ENCODE results near the gene MELTF. TPM values are rescaled to one million over a fixed set of nuclear protein-coding genes. Genes with fewer than 3 reads are reported as not detected.

Gene MELTF
- total and polyA plus RNA-seq, 2 of the 13 experiments (the other 11 are each of a cell fraction or from before 2014, with no cell fraction given), result 3.2 to 7.5 TPM

GRCh38 chr3:196969134-196969659 is 60.4 kb downstream of the MELTF start (continued):
- TF ChIP-seq ZNF710 (CRISPR knock-in tag; IDR thresholded peaks at IDR 0.05; ENCODE audit: borderline replicate concordance), result 0 out of 2 replicates have a peak, but pooled peaks have one; percentile 36
- peak; percentile 76 for TF ChIP-seq AGO2 (optimal IDR thresholded peaks at IDR 0.05; ENCODE audit: low read depth, low read length)
- peak; percentile 59; the same call in 1 of the 2 replicates for TF ChIP-seq HIVEP1 (CRISPR knock-in tag; IDR thresholded peaks at IDR 0.05)
- no peak for TF ChIP-seq E2F5 (CRISPR knock-in tag; conservative IDR thresholded peaks at IDR 0.05)

DNA sequence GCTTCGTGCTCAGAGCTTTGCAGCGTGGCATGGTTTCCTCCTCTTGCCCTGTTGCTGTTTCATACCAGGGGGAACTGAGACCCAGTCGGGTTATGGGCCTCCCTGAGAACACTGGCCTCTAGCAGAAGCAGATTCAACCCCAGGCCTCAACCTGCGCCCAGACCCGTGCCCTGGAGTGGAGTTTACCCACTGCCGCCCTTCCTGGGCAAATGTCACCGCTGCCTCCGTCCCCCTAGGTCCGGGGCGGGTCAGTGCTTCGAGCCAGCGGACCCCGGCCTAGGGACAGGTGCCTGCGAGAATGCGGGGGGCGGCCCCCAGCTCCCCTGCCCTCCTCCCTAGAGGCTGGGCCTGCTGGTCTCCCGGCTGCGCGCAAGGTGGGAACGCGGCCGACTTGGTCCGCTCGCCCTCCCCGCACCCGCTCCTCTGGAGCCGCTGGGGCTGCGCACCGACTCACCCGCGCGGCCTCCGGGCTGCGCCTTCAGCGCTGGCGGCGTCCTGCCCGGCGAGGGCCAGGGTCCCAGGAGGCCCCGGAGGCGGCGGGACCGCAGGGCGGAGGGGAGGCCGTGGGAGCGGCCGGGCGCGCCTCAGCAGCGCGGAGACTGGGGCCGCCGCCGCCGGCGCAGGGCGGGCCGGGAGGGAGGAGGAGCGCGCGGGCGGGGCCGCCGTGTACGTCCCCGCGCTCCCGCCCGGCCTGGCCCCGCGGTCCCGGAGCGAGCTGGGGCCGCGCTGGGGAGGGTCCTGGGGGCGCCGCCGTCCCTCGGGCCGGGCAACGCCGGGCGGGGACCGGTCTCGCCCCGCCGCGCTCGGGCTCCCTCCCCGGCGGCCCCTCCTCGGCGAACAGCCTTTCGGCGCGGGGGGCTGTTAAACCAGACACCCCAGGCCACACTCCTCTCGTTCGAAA is 61.1 kb downstream of the MELTF start, which contains the start of gene PIGZ:
Gene PIGZ (minus strand): TSS at position 601 of the 901 bp plus-strand sequence. CDS start 16,802 bp downstream, outside the sequence.
- in situ Hi-C loops (cut with HindIII; ENCODE audit: extremely low pct_ligation_motif_present, low pct_unique_long_range_greater_than_20kb) (no loop called here), intact Hi-C loops (cut with micrococcal nuclease; ENCODE audit: unreplicated experiment) (loop anchor here (1.0 kb wide), 1 partner anchor 130 kb away; no protein-coding TSS in a partner anchor)
- Histone ChIP-seq H3K9ac (ENCODE audit: insufficient read depth, low read depth, low read length) (peak within 1 kb of the TSS; percentile 89), H4K20me1 (ENCODE audit: insufficient read depth, low read length) (no peaks in the 10 kb centered on the region), H3K4me2 (ENCODE audit: low read depth, low read length) (peak within 1 kb of the TSS; percentile 85), H3K4me1 (ENCODE audit: insufficient read depth, low read length) (peaks cover 67% of the 10 kb centered on the region), H3K9me3 (ENCODE audit: low read length) (no peaks in the 10 kb centered on the region), H3K79me2 (ENCODE audit: insufficient read depth, low read length) (peaks cover 43% of the 10 kb centered on the region), H3K27me3 (ENCODE audit: control insufficient read depth in 1 of 2, insufficient read depth in 2 of 2, low read length in 2 of 2) (no peaks in the 10 kb centered on the region), H3K27ac (ENCODE audit: extremely low read length, insufficient read depth, low read length) (peak within 1 kb of the TSS; percentile 79), H3K36me3 (replicated peaks in 1 of 2; ENCODE audit: control insufficient read depth in 1 of 2, insufficient read depth in 2 of 2, low read length in 2 of 2) (peaks cover 6 to 25% of the 10 kb centered on the region in 2 experiments), H2AFZ (ENCODE audit: low read length) (no peak within 1 kb of the TSS), H3K4me3 (replicated peaks in 1 of 3; ENCODE audit: insufficient read depth in 1 of 3, low read depth in 2 of 3, low read length in 3 of 3) (peak within 1 kb of the TSS; percentile 61 to 82 (median 78))
- peak; percentile 65 for ATAC-seq
- FAIRE-seq, result no peak
- DNase-seq (ENCODE audit: low spot score), result no peak
- ChIA-PET CTCF (ENCODE audit: low intra/inter-chr PET ratio, low total read pairs) (interaction anchor here (0.7 to 2.2 kb wide), 3 partner anchors 20 to 359 kb away, joined by 3 to 15 read pairs (median 5); no protein-coding TSS in a partner anchor), POLR2A (interaction anchor here (0.6 to 0.8 kb wide), 2 partner anchors 27 to 129 kb away, joined by 3 to 4 read pairs; partner anchors contain the start of gene NCBP2)
- BruUV-seq (replicated peaks), result no TSS peak
- WGBS (ENCODE audit: low lambda C conversion rate), result 7% methylated on average over 21 of the region's 98 CpGs
- TF ChIP-seq, protein P1, sequence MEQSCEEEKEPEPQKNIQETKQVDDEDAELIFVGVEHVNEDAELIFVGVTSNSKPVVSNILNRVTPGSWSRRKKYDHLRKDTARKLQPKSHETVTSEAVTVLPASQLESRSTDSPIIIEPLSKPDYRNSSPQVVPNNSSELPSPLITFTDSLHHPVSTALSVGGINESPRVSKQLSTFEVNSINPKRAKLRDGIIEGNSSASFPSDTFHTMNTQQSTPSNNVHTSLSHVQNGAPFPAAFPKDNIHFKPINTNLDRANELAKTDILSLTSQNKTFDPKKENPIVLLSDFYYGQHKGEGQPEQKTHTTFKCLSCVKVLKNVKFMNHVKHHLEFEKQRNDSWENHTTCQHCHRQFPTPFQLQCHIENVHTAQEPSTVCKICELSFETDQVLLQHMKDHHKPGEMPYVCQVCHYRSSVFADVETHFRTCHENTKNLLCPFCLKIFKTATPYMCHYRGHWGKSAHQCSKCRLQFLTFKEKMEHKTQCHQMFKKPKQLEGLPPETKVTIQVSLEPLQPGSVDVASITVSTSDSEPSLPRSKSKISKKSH (CRISPR knock-in tag; IDR thresholded peaks at IDR 0.05; ENCODE audit: borderline replicate concordance), result 0 out of 2 replicates have a peak, but pooled peaks have one; percentile 71
- TF ChIP-seq UBTF (CRISPR knock-in tag; IDR thresholded peaks at IDR 0.05) (peak; percentile 79), RCOR2 (CRISPR knock-in tag; IDR thresholded peaks at IDR 0.05) (no peak), ZNF746 (CRISPR knock-in tag; IDR thresholded peaks at IDR 0.05) (no peak)
- TF ChIP-seq, protein P2, sequence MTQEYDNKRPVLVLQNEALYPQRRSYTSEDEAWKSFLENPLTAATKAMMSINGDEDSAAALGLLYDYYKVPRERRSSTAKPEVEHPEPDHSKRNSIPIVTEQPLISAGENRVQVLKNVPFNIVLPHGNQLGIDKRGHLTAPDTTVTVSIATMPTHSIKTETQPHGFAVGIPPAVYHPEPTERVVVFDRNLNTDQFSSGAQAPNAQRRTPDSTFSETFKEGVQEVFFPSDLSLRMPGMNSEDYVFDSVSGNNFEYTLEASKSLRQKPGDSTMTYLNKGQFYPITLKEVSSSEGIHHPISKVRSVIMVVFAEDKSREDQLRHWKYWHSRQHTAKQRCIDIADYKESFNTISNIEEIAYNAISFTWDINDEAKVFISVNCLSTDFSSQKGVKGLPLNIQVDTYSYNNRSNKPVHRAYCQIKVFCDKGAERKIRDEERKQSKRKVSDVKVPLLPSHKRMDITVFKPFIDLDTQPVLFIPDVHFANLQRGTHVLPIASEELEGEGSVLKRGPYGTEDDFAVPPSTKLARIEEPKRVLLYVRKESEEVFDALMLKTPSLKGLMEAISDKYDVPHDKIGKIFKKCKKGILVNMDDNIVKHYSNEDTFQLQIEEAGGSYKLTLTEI (CRISPR knock-in tag; conservative IDR thresholded peaks at IDR 0.05), result no peak

Data from HepG2 (cell line).